ENCODE data around the gene GCLM. TPM values are rescaled to one million over a fixed set of nuclear protein-coding genes. Genes with fewer than 3 reads are reported as not detected.
"Not testable (repeated sequence)": the region's sequence is repeated elsewhere in the genome, so short reads cannot be mapped to it uniquely, and the experiment has no call there.

GCLM gene, protein sequence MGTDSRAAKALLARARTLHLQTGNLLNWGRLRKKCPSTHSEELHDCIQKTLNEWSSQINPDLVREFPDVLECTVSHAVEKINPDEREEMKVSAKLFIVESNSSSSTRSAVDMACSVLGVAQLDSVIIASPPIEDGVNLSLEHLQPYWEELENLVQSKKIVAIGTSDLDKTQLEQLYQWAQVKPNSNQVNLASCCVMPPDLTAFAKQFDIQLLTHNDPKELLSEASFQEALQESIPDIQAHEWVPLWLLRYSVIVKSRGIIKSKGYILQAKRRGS
- 22.4 TPM for polyA plus RNA-seq (2013, experiment 1 of 2; ENCODE audit: insufficient read length)
- polyA plus RNA-seq (2013, experiment 2 of 2; ENCODE audit: insufficient read length), result 20.1 TPM

DNA sequence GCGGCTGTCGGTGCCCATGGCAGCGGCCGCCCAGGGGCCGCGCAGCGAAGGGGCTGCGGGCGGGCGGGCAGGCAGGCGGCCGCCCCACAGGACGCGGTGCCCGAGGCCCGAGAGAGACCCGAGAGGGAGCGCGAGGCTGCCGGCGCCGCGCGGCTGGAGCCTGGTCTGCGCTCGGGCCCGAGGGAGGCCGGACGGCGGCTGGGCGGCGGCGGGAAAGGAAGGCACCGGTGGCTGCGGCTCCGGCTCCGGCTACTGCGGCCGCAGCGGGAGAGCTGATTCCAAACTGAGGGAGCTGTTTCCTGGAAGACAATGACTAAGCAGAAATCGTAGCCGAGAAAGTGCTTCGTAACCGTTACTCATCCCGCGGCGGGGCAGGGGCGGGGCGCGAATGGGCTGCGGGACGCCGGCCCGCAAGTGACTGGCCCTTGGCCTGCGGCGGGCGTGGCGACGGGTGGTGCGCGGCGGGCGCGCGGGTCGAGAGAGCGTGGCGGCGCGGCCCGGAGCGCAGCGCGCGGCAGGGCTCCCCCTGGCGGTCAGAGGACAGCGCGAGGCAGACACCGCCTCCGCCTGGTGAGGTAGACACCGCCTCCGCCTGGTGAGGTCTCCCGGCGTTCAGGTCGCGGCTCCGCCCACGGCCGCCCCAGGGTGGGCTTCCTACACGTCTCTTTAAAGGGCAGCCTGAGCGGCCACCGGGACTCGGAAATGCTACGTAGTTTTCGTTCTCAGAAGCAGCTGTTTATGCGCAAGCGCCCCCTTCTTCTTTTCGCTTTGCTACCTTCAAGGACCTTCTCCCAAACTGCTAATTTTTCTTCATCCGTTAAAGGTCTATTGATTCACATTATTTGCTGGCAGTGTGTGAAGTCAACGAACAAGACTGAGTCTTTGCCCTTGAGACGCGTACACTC lies at the start of gene GCLM:
Gene GCLM, minus strand, starts transcription at position 285 of the 905 bp plus-strand sequence. Its CDS starts 267 bp downstream, at position 18.
- peak; percentile 95 for DNase-seq

DNA sequence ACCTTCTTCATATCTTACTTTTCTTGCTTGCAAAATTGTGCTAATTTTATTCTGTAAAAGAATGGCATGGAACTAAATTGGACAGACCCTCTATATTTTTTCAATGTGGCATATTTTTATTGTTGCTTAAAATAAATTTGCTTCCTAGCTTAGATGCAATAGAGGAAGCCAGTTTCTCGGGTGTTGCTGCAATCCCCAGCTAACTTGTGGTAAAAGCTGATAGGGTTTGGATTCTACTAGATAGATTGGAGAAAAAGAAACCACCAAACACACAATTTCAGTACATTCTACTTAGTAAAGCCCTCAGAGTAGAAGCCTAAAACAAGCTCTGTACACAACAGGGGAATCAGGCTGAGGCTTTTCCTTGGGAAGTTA lies 49.5 kb upstream of the GCLM start:
- DNase-seq, result no peak

DNA sequence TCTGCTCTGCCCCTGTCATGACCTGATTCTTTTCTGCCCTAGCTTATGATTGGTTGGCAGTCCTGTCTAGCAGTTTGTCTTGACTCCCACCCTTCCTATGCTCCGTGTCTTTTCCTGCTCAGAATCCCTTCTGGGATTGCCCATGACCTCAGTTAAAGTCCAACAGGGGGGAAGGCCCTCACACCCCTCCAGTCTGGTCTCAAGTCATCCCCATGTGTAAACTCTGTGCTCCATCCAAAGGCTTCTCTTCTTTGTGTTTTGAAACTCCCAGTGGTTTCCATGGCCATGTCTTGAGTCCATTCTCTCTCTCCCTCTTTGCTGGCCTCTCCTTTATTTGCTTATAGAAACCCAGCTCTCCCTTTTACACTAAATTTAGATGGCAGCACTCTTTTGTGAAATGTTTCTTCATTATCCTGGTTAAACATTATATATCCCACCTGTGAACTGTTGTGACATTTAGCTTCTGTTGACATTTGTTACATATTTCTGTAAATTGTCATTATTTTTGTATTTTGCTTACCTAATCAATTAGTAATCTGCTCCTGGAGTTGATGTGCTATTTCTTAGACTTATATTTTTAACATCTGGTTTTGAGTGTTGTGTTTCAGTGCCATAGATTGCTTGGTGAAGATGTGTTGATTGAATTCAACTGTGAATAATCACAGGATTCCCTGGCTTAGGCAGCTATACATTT lies 48.9 kb upstream of the GCLM start:
- DNase-seq, result no peak

DNA sequence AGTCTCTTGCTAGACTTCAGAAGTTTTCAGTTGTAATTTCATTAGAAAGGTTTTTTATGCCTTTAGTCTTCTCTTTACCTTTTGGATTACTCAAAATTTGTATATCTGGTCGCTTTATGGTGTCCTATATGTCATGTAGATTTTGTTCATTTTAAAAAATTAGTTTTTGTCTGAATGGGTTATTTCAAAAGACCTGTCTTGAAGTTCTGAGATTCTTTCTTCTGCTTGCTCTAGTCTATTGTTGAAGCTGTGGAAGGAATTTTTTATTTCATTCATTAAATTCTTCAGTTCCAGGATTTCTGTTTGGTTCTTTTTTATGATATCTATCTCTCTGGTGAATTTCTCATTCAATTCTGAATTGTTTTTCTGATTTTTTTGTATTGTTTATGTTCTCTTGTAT lies 46.5 kb upstream of the GCLM start:
- DNase-seq, result no peak

DNA sequence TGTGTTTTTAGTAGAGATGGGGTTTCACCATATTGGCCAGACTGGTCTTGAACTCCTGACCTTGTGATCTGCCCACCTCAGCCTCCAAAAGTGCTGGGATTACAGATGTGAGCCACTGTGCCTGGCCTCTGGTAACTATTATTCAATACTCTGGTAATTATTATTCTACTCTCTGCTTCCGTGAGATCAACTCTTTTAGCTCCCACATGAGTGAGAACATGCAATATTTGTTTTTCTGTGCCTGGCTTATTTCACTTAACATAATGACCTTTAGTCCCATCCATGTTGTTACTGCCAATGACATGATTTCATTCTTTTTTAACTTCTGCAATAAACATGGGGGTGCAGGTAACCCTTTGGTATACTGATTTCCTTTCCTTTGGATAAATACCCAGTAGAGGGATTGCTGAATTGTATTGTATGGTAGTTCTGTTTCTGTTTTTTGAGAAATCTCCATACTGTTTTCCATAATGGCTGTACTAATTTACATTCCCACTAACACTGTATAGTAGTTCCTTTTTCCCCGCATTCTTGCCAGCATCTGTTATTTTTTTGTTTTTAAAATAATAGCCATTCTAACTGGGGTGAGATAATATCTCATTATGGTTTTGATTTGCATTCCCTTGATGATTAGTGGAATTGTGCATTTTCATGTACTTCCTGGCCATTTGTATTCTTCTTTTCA lies 37.9 kb upstream of the GCLM start:
- not testable (repeated sequence) for DNase-seq

DNA sequence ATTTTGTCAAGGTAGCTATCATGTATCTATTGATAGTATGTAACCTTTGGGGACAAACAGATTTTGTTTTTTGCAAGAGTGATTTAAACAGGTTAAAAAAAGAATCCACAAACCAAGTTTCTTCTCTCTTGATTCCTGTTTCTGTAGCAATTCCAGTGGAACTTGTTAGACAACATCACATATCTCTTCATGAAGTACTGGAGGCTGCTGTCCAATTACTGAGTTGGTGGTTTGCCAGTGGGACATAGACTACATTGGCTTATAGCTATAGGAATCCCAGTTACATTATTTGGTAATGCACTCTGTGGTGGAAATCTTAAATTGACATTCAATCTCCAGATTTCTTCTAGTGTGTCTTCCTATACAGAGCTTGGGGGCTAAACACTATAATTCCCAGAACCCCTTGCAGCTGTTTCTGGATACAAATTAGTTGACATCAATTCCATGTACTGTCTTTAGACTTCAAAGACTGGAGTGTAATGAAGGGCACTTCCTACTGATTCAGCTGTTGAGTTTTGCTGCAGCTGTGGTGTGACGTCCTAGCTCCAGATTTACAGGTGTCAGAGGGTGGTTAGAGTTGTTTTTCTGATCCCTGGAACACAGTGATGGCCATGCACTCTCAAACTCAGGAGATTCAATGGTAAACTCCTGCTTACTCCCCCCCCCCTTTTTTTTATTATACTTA lies 29.4 kb upstream of the GCLM start:
- DNase-seq, result no peak

DNA sequence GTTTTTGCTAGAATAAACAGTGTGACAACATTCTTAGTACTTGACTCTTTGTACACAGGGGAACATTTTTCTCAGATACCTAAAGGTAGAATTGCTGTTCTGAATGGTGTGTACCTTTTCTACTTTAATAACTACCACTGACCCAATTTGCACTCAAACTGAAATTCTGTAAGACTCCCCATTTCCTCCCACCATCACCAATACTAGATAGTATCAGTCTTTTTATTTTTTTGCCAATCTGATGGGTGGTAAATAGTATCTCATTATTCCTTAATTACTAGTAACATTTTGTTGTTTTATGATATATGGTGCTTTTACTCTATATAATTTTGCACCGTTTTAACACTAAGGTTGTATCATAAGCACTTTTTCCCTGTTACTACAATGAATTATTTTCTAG lies 28.8 kb upstream of the GCLM start:
- DNase-seq, result no peak

DNA sequence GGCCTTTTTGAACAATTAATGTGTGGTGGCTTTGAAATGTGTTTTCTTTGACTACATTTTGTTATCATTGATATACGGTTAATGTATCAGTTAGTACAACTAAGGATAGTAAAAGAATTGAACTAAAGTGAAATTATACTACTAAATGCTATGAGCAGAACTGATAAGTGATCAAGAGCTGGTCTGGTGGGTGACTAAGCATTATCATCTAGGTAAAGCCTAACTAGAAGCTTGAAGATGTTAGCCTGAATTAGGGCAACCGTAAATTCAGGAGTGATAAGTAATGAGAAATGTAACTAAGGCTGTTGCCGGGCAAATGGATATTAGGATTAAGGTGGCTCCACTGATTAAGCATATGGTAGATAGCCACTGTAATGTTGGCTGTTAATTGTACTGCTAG lies 16.0 kb upstream of the GCLM start:
- no peak for DNase-seq

DNA sequence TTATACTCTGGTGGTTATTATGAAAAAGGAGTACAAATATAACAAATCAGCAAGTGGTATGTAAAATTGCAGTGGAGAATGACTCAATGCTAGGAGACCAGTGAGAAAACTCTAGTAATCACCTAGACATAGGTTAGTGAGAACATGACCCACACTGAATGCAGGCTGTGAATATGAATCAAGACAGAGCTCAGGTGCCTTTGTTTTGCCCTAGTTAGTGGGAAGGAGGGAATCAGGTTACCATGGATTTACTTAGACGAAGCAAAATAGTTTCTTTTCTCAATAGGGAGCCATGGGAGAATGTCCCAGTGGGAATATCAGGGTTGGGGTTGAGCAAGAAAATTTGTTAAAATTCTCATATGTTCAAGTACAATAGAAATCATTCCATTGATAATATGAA lies 10.6 kb upstream of the GCLM start:
- no peak for DNase-seq

DNA sequence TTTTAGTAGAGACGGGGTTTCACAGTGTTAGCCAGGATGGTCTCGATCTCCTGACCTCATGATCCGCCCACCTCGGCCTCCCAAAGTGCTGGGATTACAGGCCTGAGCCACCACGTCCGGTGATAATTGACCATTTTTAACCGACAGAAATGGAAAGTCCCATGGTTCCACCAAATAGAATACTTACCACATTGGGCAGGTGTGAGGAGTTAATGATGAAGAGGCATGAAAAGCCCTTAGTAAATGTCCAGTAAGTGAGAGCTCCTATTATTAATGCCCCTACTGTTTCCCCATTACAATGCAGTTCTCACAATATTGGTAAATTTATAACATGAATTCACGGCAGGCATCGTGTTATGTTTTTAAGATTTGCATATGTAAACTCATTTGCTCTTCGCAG lies 8.1 kb upstream of the GCLM start:
- DNase-seq, result no peak

DNA sequence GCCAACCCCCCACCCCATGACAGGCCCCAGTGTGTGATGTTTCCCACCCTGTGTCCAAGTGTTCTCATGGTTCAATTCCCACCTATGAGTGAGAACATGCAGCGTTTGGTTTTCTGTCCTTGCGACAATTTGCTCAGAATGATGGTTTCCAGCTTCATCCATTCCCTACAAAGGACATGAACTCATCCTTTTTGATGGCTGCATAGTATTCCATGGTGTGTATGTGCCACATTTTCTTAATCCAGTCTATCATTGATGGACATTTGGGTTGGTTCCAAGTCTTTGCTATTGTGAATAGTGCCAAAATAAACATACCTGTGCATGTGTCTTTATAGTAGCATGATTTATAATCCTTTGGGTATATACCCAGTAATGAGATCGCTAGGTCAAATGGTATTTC lies 1.6 kb upstream of the GCLM start:
- DNase-seq, result not testable (repeated sequence)

DNA sequence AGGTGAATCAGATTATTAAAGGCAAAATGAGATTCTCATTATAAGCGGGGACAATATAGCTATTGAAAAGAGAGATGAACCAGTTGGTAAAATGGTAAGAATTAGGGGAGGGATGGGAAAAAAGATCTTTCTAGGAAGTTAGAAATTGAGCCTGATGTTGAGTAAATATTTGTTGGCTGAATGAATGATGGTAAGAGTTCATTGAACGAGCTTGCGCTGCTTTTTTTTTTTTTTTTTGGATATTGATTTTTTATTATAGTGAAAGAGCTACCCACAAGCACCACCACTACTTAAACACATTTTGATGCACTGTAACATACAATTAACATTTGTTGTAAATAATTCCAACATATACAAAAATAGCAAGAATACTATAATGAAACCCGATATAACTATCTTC lies 1.1 kb upstream of the GCLM start:
- DNase-seq, result no peak

DNA sequence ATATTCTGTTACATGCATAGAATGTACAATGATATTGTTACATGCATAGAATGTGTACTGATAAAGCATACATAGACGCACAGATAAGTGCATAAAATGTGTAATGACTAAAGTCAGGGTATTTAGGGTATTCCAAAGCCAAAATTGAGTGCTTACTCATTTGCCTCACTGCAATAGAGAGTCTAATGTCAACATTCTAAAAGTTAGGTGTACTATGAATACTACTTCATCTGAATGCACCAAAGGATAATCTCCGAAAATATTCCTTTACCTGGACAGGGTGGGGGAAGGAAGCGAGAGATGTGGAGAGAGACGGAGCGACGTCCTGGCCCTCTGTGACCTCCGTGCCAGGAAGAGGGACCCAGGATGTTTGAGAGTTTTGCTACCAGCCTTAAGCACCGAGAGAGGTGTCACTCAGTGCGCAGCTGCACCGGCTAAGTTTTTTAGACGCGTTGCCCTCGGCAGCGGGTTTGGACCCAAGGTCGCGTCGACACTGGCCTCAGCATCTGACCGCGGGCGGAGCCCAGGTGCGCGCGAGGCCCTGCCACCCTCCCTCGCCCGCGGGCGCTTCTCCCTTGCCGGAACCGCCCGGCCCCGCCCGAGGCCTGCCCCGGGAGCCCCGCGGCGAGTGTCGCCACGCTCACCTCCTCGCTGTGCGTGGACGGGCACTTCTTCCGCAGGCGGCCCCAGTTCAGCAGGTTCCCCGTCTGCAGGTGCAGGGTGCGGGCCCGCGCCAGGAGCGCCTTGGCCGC lies 660 bp downstream of the GCLM start:
- DNase-seq, result no peak

DNA sequence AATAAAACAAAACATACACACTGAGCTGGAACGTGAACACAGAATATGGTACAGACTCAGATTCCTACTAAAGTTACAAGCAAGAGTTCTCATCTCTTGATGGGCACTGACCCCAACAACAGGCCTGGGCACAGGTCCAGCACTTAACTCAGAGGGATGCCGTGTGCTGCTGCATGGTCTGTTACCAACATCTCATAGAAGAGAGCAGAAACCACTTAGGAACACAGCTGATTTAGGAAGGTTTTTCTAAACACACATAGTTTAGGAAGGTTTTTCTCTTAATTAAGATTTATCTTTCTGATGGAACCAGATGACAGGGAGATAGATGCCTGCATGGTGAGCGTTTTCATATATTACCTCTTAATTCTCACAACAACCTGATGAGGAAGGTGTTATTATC lies 1.5 kb downstream of the GCLM start:
- peak; percentile 48 for DNase-seq

DNA sequence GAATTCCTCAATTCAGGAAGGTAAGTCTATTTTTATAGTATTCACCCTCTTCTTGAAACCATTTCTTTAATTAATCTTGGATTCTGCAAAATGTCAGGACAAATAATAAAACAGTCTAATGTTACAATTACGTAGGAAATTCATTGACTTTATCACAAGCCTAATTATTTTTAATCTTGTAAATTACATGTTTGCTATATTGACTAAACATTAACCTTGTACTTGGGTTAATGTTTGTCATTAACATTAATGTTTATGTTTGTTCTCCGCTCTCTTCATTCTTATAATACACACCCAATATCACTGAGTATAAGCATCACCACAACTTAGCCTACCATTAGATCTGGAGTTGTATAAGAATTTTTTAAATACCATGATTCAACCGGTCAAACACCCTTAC lies 2.8 kb downstream of the GCLM start:
- no peak for DNase-seq

DNA sequence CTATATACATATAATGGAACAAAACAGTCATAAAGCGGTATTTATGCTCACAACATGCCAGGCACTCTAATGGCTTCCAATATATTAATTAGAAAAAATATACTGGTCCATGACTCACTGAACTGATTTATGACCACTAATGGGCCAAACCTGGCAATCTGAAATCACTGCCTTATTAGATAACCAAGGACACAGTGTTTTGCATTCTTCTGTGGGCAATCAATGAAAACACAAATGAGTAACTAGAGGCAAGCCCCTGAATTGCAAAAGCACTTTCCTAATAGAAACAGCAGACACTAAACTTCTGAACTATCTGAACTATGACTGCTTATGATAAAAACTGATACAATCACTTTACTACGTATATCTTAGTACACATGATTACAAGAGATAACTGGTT lies 3.5 kb downstream of the GCLM start:
- DNase-seq, result peak; percentile 41

DNA sequence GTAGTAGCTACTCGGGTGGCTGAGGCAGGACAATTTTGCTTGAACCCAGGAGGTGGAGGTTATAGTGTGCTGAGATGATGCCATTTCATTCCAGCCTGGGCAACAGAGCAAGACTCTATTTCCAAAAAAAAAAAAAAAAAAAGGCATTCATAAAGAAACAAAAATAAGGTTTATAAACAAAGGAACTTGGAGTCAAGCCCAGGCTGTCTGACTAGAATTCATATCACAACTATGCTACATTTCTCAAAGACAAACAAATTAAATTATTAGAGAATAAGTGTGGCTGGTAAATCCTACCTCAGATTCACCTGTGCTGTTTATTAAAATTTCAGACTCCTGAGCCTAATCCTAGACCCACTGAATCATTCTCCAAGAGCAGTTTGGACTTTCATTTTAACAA lies 4.2 kb downstream of the GCLM start:
- no peak for DNase-seq

DNA sequence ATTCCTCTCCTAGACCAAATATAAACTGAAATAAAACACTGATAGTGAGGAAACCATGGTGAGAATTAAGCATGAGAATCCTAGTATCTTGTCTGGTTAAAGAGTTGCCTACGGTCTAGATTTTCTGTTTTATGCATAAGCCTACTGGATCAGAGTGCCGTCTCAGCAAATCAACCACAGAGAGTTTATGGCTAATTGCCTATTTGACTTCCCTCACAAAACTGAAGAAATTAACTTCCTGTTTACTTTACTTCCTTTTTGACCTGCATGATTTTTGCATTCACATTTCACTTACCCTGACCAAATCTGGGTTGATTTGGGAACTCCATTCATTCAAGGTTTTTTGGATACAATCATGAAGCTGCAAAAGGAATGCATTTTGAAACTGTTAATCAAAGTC lies 5.0 kb downstream of the GCLM start:
- DNase-seq, result no peak

DNA sequence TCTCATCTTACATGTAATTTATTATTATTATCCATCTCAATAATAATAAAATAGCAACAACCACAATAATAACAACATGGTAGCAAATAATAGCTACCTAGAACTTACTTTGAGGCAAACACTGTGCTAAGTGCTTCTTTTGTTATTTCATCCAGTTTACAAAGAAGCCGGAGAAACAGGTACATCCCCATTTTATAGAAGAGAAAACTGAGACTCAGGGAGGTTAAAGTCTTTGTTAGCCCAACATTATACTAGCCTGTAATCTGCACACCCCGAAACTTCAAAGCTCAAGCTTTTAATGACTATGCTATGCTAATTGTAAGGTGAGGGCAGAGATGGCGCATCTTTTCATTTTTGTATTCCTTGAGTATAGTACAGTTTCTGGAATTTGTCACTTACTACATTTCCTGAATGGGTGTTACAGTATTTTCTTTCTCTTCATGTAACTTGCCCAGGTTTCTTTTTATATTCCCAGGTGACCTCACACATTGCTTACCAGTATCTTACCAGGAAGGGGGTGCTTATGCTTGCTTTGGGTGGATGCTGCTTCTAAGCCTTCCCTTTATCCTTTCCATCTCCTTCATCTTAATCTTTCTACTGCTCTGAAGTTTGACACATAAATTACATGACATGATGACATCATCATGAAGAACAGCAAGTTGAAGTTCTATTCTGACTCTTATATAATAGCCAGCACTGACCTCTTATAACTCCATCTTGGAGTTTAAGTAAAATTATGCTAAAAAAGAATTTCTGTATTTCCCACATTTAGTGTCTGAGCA lies 8.3 kb downstream of the GCLM start:
- no peak for DNase-seq

DNA sequence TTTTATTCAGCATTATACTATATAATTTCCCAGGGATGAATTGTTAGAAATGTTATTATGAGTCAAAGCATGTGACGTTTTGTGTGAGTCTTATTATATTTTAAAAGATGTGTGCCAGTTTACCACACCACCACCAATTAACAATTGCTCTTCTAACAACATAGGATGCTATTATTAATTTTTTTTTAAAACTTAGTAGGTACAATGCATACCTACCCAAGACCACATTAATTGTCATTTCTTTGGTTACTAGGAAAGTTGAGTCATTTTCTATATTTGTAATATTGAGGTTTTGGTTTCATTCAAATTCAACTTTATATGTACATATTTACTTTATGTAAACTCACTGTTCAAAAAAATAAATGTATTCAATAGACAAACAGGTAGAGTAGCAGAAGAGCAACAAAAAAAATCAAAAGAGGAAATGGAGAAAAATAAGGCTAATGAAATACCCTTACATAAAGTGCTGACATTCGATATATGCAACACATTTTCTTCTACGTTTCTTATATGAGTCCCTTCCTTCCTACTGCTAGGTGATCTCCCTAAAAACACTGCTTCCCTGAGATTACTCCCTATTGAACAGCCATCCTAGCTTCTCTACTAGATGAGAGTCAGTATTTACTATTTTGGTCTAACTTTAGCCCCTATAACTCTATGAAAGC lies 9.6 kb downstream of the GCLM start:
- no peak for DNase-seq

Data from fibroblast of skin of abdomen (primary cell).